GM12875 (cell line): ENCODE measurements around the gene CD34.

Experiments
- H3K4me3 ChIP-seq: one replicate; pipeline ENCODE4 v1.5.1; 2011; ENCODE audit warnings: low read depth, low read length, control low read depth
- CTCF ChIP-seq: IDR thresholded peaks from 2 replicates; pipeline ENCODE4 v1.5.1; 2011; ENCODE audit warnings: low read depth, mild to moderate bottlenecking, control low read depth, inconsistent platforms, low read length, moderate library complexity, borderline replicate concordance; ENCODE audit not compliant: insufficient read depth

The CD34 gene

DNA sequence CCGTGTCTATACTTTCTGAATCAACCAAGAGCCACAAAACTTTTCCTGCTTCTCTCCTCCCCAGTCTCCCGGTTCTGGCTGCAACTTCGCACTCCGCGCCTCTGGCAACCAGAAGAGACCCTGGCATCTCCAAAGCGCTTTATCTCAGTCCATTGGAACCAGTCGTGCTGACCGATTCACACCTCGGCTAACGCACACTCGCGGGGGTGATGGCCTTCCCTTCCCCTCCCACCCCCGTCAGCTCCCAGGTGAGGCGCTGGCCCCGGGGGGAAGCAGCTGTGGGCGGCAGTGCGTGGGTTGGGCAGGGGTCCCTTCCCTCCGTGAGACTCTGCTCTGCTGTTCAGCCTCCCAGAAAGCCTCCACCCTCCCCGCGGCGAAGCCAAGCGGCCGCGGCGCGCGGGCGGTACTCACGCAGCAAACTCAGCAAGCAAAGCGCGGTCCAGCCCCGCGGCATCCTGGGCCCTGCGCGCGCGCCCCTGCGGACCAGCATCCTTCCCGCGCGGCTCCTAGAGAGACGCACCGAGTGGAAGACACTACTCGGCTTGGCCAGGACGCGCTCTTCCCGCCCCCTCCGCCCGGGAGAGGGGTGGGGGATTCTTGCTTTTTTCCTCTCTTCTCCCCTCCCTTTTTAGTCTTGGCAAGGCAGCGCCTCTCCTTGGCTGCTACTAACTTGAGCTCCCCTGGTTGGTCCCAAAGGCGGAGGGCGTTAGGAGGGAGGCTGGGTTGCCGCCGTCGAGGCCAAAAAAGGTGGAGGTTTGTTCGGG is at the start of gene CD34:
CD34 (minus strand) TSS at position 535 of the 764 bp plus-strand sequence; CDS start at position 490, 45 bp downstream.
- peak within 1 kb of the TSS; percentile 16 for H3K4me3 ChIP-seq
- no peak for TF ChIP-seq CTCF

DNA sequence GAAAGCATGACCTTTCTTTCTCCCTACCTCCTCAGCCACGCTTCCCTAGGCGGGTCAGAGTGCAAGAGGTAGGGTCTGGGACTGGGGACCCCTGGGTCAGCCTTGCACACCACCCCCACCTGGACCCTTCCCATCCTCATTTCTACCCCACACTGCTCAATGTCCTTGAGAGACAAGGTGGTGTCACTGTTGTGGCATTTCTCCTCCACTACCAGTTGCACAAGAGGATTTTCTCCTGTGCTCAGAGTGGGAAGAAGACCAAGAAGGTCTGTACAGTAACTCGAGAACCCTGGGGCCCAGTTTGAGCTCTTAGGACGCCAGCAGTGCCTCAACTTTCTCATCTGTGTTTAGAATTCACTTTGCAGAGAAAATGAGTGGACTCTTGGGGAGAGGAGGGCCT is 49.4 kb upstream of the CD34 start:
- H3K4me3 ChIP-seq, result no peak overlapping the region
- TF ChIP-seq CTCF, result no peak

GRCh38 chr1:207959910-207960309 is 49.0 kb upstream of the CD34 start:
- H3K4me3 ChIP-seq, result peak overlapping the region; percentile 48
- TF ChIP-seq CTCF, result no peak

DNA sequence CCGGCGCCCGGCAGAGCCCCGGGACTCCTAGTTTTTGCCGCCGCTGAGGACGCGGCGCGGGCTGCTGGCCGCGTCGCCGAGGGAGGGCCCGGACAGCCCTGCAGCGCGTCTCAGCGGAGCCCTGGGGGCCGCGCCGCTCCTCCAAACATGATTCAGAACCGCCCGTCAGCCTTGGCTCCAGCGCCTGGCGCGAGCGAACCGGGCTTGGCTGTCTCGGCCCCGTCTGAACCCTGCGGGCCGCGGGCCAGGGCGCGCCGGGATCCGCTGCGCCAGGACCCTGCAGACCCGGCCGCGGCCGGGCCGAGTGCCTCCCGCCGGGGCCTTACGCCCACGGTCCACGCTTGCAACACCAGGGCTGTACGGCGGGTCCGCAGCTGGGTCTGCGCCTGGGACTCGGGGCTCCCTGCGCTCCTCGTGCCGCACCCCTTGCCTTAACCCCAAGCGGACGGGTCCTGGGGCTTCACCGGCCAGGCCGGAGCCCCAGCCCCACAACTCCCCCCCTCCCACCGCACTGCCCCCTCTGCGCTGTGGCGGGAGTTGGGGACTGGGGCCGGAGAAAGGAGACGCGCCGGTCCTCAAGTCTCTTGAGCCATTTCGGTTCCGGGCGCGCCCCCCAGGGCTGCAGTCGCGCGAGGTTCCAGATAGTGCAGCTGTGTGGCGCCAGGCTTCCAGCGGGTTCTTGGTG is 48.4 kb upstream of the CD34 start:
- no peak for TF ChIP-seq CTCF
- peak overlapping the region; percentile 48 for H3K4me3 ChIP-seq

DNA sequence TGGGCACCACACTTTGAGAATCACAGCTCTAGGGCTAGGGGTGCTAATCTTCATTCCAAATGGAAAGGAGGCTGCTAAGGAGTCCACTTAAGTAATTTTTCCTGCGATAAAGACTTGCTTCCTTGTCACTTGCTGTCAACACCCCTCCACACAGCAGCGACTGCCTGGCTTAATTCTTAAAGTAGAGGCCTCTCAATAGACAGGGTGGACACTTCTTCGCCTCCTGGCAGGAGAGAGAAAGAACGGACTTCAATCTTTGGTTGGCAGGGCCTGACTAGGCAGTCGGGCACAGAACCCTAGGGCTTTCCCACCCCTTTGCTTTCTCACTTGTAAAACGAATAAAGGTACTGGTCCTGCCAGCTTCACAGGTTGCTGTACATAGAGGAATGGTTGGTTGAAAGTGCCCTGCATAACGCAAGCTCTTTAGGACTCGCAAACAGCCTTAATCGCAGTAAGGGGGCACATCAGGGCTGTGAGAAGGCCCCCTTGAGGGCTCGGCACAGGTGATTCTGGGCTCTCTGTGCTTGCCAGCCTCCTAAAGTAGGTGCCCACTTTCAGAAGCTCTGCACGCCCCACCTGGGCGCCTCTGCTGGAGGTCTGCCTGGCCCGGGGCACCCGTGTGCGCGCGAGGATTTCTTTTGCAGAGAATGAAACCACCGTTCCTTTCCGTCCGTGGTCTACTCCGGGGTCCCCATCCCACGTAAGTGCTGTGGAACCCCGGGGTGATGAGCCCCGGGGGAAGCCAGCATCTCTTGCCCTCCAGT is 47.6 kb upstream of the CD34 start:
- no peak for TF ChIP-seq CTCF
- H3K4me3 ChIP-seq, result peak overlapping the region; percentile 48

DNA sequence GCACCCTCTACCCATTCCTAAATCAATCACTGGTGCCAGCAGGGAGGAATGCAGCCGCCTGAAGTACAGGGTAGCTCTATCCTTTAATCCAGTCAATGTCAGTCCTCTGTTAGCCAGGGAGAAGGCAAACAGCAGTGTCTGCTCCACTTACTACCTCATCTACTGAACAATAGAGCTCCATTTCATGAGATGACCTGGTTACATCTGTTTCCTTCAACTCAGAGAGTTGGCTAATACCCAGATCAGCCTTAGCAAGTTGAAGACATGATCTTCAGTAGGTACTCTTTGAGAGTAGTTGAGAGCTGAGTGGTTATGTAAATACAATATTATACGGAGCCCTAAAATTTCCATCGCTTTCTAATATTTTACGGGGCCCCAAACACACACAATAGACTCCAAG is 46.1 kb upstream of the CD34 start:
- H3K4me3 ChIP-seq, result no peak overlapping the region
- no peak for TF ChIP-seq CTCF
